Osteocyte (in vitro differentiated cells): ENCODE data around the gene MTMR2. TPM values are rescaled to one million over a fixed set of nuclear protein-coding genes. Genes with fewer than 3 reads are reported as not detected.

Source experiments
- DNase-seq: peaks from one replicate; pipeline ENCODE4 v3.0.0; 2021; ENCODE audit warnings: mixed read lengths; ENCODE audit not compliant: unreplicated experiment; ENCODE audit errors: extremely low spot score
- H3K27ac Mint-ChIP-seq: one replicate; pipeline ENCODE4 v1.8.0; 2021; ENCODE audit warnings: mild to moderate bottlenecking, mixed read lengths; ENCODE audit not compliant: unreplicated experiment
- H3K27me3 Mint-ChIP-seq: one replicate; pipeline ENCODE4 v1.8.0; 2021; ENCODE audit warnings: mixed read lengths; ENCODE audit not compliant: unreplicated experiment
- H3K36me3 Mint-ChIP-seq: one replicate; pipeline ENCODE4 v1.8.0; 2021; ENCODE audit warnings: mixed read lengths; ENCODE audit not compliant: unreplicated experiment
- H3K4me1 Mint-ChIP-seq: one replicate; pipeline ENCODE4 v1.8.0; 2021; ENCODE audit warnings: mixed read lengths; ENCODE audit not compliant: unreplicated experiment
- H3K4me3 Mint-ChIP-seq: one replicate; pipeline ENCODE4 v1.8.0; 2021; ENCODE audit warnings: mild to moderate bottlenecking, moderate library complexity, mixed read lengths; ENCODE audit not compliant: unreplicated experiment
- H3K9me3 Mint-ChIP-seq: one replicate; pipeline ENCODE4 v1.8.0; 2021; ENCODE audit warnings: mixed read lengths; ENCODE audit not compliant: unreplicated experiment
- total RNA-seq: library from RNA; stranded (reverse); gene quantifications from 2 replicates; pipeline ENCODE4 v1.2.1, GENCODE V29; 2021
- TF ChIP-seq, protein P1 (sequence below): fragments of 200-600 bp; sonication (generic); IDR thresholded peaks from 2 replicates; pipeline ENCODE4 v1.5.0; 2021; ENCODE audit warnings: antibody characterized with exemption, mild to moderate bottlenecking, moderate library complexity

Gene MTMR2
- total RNA-seq, 1 donor from 2014 or later: 41.1 TPM

DNA sequence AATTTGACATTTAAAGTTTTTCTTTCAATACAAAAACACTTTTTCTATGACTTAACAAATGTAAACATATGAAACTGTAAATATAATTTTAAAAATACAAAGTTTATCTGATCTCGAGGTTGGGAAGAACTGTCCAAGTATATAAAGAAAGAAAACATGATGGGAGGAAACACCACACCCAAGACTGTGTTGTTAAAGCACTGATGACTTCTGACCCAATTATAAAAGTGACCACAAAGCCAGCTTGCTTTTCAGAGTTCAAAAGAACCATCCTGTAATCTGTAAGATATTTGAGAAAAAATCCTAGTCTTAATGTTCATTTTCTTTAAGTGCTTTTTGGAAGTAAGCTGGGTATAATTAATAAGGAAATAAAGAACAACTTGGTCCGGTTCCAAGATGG lies 118.0 kb downstream of the MTMR2 start:
- peaks cover 17% of the 10 kb centered on the region for H3K9me3 Mint-ChIP-seq
- TF ChIP-seq, protein P1, sequence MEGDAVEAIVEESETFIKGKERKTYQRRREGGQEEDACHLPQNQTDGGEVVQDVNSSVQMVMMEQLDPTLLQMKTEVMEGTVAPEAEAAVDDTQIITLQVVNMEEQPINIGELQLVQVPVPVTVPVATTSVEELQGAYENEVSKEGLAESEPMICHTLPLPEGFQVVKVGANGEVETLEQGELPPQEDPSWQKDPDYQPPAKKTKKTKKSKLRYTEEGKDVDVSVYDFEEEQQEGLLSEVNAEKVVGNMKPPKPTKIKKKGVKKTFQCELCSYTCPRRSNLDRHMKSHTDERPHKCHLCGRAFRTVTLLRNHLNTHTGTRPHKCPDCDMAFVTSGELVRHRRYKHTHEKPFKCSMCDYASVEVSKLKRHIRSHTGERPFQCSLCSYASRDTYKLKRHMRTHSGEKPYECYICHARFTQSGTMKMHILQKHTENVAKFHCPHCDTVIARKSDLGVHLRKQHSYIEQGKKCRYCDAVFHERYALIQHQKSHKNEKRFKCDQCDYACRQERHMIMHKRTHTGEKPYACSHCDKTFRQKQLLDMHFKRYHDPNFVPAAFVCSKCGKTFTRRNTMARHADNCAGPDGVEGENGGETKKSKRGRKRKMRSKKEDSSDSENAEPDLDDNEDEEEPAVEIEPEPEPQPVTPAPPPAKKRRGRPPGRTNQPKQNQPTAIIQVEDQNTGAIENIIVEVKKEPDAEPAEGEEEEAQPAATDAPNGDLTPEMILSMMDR: no peak
- no peak for DNase-seq
- H3K27ac Mint-ChIP-seq: no peak overlapping the region
- H3K36me3 Mint-ChIP-seq: peaks cover 31% of the 10 kb centered on the region
- no peak overlapping the region for H3K4me3 Mint-ChIP-seq
- no peaks in the 10 kb centered on the region for H3K27me3 Mint-ChIP-seq
- no peaks in the 10 kb centered on the region for H3K4me1 Mint-ChIP-seq

DNA sequence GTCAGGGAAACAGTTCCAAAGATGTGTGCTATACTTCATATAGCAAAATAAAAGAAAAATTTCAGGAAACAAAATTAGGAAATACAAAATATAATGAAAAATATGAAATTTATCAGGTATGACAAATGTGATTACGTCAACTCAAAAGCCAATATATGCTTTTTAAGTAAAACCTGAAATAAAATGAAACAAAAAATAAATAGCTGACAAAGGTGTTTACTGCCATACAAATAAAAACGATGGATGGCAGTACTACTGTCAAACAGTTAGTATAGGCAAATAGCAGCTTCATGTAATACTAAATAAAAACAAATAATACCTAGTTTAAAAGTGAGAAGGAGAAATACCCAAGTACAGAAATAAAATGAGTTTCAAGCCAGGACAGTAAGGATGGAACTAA lies 119.9 kb downstream of the MTMR2 start:
- Mint-ChIP-seq H3K27ac (no peak overlapping the region), H3K9me3 (peaks cover 10% of the 10 kb centered on the region), H3K4me3 (no peak overlapping the region), H3K27me3 (no peaks in the 10 kb centered on the region), H3K36me3 (peaks cover 44% of the 10 kb centered on the region), H3K4me1 (no peaks in the 10 kb centered on the region)
- DNase-seq: no peak
- TF ChIP-seq, protein P1: no peak

DNA sequence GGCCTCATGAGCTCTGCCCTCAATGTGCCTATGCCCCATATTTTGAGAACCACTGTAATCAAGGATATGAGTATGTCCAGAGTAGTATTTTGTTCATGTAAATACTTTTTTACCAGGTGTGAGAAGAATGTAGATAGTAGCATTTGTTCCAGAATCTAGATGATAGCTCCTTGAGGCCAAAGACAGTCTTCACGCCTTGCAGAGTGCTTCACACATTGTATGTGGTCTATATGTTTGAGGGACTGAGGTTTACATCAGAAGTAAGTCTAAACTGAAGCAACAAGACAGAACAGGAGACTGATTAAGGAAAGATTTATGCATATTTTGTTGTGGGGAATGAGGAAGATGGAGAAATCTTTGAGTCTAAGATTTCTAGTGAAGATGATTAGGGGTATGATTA lies 121.1 kb downstream of the MTMR2 start:
- no peak for DNase-seq
- H3K4me1 Mint-ChIP-seq: no peaks in the 10 kb centered on the region
- H3K27me3 Mint-ChIP-seq: no peaks in the 10 kb centered on the region
- H3K36me3 Mint-ChIP-seq: peaks cover 40% of the 10 kb centered on the region
- H3K27ac Mint-ChIP-seq: no peak overlapping the region
- TF ChIP-seq, protein P1: no peak
- peaks cover 6% of the 10 kb centered on the region for H3K9me3 Mint-ChIP-seq
- H3K4me3 Mint-ChIP-seq: no peak overlapping the region

DNA sequence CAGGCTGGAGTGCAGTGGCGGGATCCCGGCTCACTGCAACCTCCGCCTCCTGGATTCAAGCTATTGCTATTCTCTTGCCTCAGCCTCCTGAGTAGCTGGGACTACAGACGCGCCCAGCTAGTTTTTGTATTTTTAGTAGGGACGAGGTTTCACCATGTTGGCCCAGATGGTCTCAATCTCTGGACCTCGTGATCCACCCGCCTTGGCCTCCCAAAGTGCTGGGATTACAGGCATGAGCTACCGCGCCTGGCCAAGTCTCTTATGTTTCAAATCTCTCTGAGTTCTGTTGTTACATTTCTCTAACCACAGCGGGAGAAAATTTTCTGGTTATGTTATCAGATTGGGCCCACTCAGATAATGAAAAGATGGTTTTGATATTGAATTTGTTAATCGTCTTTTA lies 123.5 kb downstream of the MTMR2 start:
- H3K9me3 Mint-ChIP-seq: no peaks in the 10 kb centered on the region
- peaks cover 28% of the 10 kb centered on the region for H3K36me3 Mint-ChIP-seq
- no peak overlapping the region for H3K27ac Mint-ChIP-seq
- H3K4me3 Mint-ChIP-seq: no peak overlapping the region
- no peak for DNase-seq
- TF ChIP-seq, protein P1: no peak
- H3K4me1 Mint-ChIP-seq: no peaks in the 10 kb centered on the region
- H3K27me3 Mint-ChIP-seq: no peaks in the 10 kb centered on the region

DNA sequence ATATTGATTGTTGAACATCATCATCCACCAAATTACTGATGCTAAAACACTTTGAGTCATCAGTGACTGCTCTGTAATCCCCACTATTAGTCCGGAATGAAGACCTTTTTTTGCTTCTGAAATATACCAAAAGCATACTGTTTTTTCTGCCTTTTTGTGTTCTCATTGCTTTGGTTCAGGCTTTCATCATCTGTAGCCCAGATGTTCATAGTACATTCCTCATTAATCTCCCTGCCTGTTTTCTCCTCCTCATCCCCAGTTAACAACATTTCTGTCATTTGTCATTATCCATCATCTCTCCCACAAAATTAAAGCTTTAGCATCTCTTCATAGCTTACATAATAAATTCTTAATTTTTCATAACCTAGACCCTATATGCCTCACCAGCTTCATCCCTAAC lies 124.4 kb downstream of the MTMR2 start:
- Mint-ChIP-seq H3K27ac (no peak overlapping the region), H3K27me3 (no peaks in the 10 kb centered on the region), H3K4me3 (no peak overlapping the region), H3K9me3 (no peaks in the 10 kb centered on the region), H3K36me3 (peaks cover 24% of the 10 kb centered on the region), H3K4me1 (no peaks in the 10 kb centered on the region)
- no peak for DNase-seq
- TF ChIP-seq, protein P1: no peak
